Fibroblast of lung (primary cell): Measurements from ENCODE around the gene SLC22A17. TPM values are rescaled to one million over a fixed set of nuclear protein-coding genes. Genes with fewer than 3 reads are reported as not detected.
A peak's percentile ranks its signal among the peaks of the same experiment; 100 is the strongest.

Experiments
- DNase-seq, 2 donors: peaks; one replicate each; pipeline versions ENCODE4 v3.0.0 to v3.0.0-alpha.2; 2010; ENCODE audit warnings: low read depth in 2 of 2
- H2AFZ ChIP-seq: 2 replicates; pipeline ENCODE4 v1.5.1; 2012; ENCODE audit warnings: low read length, control low read depth, inconsistent platforms
- H3K27ac ChIP-seq: 2 replicates; pipeline ENCODE4 v1.5.1; 2011; ENCODE audit warnings: low read length, control low read depth; ENCODE audit not compliant: insufficient read depth
- H3K27me3 ChIP-seq: 2 replicates; pipeline ENCODE4 v1.5.1; 2011; ENCODE audit warnings: mild to moderate bottlenecking, low read length; ENCODE audit not compliant: control insufficient read depth, insufficient read depth
- H3K36me3 ChIP-seq: 2 replicates; pipeline ENCODE4 v1.5.1; 2011; ENCODE audit warnings: low read length; ENCODE audit not compliant: control insufficient read depth, insufficient read depth
- H3K4me1 ChIP-seq: 2 replicates; pipeline ENCODE4 v1.5.1; 2011; ENCODE audit warnings: low read length; ENCODE audit not compliant: control insufficient read depth, insufficient read depth; ENCODE audit errors: extremely low read depth
- H3K4me2 ChIP-seq: 2 replicates; pipeline ENCODE4 v1.5.1; 2011; ENCODE audit warnings: low read length, control low read depth; ENCODE audit not compliant: insufficient read depth; ENCODE audit errors: extremely low read depth
- H3K4me3 ChIP-seq, 4 experiments: fragments of 200-600 bp in 1 of 4; sonication (generic) in 1 of 4; replicated peaks in 1 of 4; 2 replicates each; pipeline ENCODE4 v1.5.1; 2011 to 2016; ENCODE audit warnings: low read length in 4 of 4, low read depth in 3 of 4, mild to moderate bottlenecking in 3 of 4, control low read depth in 2 of 4, inconsistent platforms in 1 of 4, mixed read lengths in 1 of 4; ENCODE audit not compliant: insufficient read depth in 1 of 4; ENCODE audit errors: control extremely low read depth in 1 of 4
- H3K79me2 ChIP-seq: 2 replicates; pipeline ENCODE4 v1.5.1; 2012; ENCODE audit warnings: mild to moderate bottlenecking, low read length, inconsistent platforms; ENCODE audit not compliant: control insufficient read depth, insufficient read depth
- H3K9ac ChIP-seq: 2 replicates; pipeline ENCODE4 v1.5.1; 2011; ENCODE audit warnings: mild to moderate bottlenecking, low read length, control low read depth; ENCODE audit not compliant: insufficient read depth
- H3K9me3 ChIP-seq: 2 replicates; pipeline ENCODE4 v1.5.1; 2012; ENCODE audit warnings: low read depth, low read length; ENCODE audit not compliant: control insufficient read depth, insufficient read depth
- H4K20me1 ChIP-seq: 2 replicates; pipeline ENCODE4 v1.5.1; 2011; ENCODE audit warnings: low read length; ENCODE audit not compliant: control insufficient read depth, insufficient read depth; ENCODE audit errors: extremely low read depth
- EZH2 ChIP-seq: IDR thresholded peaks from 2 replicates; pipeline ENCODE4 v1.5.1; 2012; ENCODE audit warnings: low read length, control low read depth, mild to moderate bottlenecking; ENCODE audit errors: missing control alignments
- polyA plus RNA-seq, 2 donors: library from polyadenylated mRNA; depleted of rRNA in 1 of 2; stranded (reverse) in 1 of 2; unstranded in 1 of 2; fragments of >200 nt; gene quantifications; 2 replicates each; pipeline ENCODE4 v1.2.1, GENCODE V29; 2011 to 2012; ENCODE audit warnings: missing spikeins in 1 of 2
- total RNA-seq: library from RNA; depleted of rRNA; stranded (reverse); fragments of >200 nt; gene quantifications from 2 replicates; pipeline ENCODE4 v1.2.1, GENCODE V29; 2014
- TF ChIP-seq, protein P1 (sequence below), 2 donors: IDR thresholded peaks in 1 of 2; conservative IDR thresholded peaks in 1 of 2; 1 replicate in 1 of 2; 2 replicates in 1 of 2; pipeline ENCODE4 v1.5.1; 2011 to 2012; ENCODE audit warnings: low read length in 2 of 2, control low read depth in 1 of 2, inconsistent platforms in 1 of 2, low read depth in 1 of 2, mild to moderate bottlenecking in 1 of 2

SLC22A17 gene
- total and polyA plus RNA-seq, 2 donors (not counting 1 experiment from before 2014, with no cell fraction given), result 7.9 to 23.1 TPM

DNA sequence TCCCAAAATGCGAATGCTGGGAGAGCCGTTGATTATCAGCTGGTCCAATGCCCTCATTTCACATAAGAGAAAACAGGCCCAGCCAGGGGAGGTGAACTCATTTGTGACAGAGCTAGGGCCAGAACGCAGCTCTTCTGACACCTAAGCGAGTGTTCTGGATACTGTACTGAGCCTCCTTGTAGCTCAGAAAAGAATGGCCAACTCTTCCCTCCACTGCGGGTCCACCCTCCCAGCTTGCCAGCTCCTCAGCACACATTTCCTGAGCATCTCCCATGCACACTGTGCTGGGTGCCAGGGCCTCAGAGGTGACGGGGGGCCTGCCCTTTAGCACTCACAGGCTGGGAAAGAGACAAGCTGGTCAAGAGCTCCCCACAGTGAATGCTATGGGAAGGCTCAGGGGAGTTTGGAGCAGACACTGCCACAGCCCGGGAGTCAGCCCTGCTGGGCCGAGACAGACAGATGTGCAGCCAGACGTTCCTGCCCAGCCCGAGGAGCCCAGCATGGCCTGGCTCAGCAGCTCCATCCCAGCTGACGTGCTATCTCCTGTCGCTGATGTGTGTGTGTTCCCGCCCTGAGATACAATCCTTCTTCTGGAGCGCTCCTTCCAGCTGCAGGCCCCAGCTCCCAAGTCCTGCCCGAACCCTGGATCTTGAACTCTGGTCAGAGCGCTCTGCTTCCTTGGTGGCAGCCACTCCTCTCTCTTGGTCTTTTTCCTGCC is 27.7 kb upstream of the SLC22A17 start:
- no peak for TF ChIP-seq EZH2
- Histone ChIP-seq H3K4me3 (no peak overlapping the region), H3K27me3 (no peaks in the 10 kb centered on the region), H3K36me3 (no peaks in the 10 kb centered on the region), H3K4me1 (no peaks in the 10 kb centered on the region), H3K9ac (no peak overlapping the region), H2AFZ (no peak overlapping the region), H3K79me2 (no peaks in the 10 kb centered on the region), H4K20me1 (no peaks in the 10 kb centered on the region), H3K4me2 (no peak overlapping the region), H3K9me3 (no peaks in the 10 kb centered on the region), H3K27ac (no peak overlapping the region)
- DNase-seq, result no peak

DNA sequence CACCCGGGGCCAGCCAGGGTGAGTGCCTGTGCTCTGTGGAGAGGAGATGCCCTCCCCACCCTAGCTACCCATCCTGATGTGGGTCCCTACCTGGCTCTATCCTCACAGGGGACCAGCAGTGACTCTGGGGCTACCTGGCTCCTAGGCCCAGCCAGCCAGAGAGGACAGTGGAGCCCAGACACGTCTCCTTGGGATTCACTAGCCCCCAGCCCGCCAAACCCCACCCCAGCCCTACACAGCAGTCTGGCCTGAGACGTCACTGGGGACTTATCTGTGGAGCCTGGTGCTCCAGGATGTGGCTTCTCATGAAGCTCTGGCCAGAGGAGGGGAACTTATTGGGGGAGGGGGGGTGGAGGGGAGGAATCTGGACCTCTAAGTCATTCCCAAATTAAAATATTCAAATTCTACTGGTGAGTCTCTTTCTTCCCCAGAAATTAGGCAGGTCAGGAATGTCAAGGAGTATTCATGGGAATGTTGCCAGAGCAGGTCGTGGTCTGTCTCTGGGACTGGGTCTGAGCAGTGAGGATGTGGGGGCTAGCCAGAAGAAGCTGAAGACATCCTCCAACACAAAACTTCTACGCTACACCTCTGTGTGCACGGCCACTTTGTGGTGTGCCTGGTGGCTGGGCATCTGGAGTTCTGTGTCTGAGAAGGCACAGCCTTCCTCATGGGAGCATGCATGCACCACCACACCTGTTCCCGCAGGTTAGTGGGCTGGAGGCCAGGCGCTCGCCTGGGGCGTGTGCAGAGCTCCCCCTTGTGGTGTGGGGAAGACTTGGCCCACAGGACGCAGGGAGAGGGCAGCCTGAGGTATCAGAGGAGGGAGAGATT is 26.9 kb upstream of the SLC22A17 start:
- no peak overlapping the region for H2AFZ ChIP-seq
- H3K9me3 ChIP-seq, result no peaks in the 10 kb centered on the region
- no peaks in the 10 kb centered on the region for H3K27me3 ChIP-seq
- H3K27ac ChIP-seq, result no peak overlapping the region
- no peaks in the 10 kb centered on the region for H3K79me2 ChIP-seq
- H3K4me1 ChIP-seq, result no peaks in the 10 kb centered on the region
- H3K4me3 ChIP-seq, result no peak overlapping the region
- no peak overlapping the region for H3K4me2 ChIP-seq
- H3K36me3 ChIP-seq, result no peaks in the 10 kb centered on the region
- TF ChIP-seq, protein P1, sequence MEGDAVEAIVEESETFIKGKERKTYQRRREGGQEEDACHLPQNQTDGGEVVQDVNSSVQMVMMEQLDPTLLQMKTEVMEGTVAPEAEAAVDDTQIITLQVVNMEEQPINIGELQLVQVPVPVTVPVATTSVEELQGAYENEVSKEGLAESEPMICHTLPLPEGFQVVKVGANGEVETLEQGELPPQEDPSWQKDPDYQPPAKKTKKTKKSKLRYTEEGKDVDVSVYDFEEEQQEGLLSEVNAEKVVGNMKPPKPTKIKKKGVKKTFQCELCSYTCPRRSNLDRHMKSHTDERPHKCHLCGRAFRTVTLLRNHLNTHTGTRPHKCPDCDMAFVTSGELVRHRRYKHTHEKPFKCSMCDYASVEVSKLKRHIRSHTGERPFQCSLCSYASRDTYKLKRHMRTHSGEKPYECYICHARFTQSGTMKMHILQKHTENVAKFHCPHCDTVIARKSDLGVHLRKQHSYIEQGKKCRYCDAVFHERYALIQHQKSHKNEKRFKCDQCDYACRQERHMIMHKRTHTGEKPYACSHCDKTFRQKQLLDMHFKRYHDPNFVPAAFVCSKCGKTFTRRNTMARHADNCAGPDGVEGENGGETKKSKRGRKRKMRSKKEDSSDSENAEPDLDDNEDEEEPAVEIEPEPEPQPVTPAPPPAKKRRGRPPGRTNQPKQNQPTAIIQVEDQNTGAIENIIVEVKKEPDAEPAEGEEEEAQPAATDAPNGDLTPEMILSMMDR (conservative IDR thresholded peaks at IDR 0.05 in 1 of 2, IDR thresholded peaks at IDR 0.05 in 1 of 2; ENCODE audit: low read depth in 1 of 2, low read length in 2 of 2), result peak; percentile 93 to 94
- no peak for TF ChIP-seq EZH2
- DNase-seq, result peak; percentile 10 to 42
- H4K20me1 ChIP-seq, result no peaks in the 10 kb centered on the region
- no peak overlapping the region for H3K9ac ChIP-seq

DNA sequence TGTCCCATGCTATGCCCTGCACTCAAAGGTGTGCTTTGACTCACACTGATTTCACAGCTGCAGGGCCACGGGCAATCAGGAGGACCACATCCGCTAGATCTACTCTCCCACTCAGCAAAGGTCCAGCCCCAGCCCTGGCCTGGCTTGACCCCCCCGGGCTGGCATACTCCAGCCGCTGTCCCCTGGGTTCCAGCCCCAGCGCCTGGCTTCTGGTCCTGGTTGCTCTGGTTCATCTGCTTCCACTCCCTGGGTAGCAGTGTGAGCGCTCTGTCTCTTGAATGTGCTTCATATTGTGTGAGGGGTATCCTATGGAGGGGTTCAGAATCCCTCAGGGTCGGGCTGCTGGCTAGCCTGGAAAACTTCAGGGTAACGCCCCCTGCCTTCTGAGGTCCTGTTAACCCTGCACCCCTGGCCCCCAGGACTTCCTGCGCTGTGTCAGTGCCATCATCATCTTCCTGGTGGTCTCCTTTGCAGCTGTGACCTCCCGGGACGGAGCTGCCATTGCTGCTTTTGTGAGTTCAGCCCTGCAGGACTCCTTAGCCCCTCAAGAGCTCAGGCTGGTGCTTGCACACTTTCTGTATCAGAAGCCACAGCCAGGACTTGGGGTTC is 26.0 kb upstream of the SLC22A17 start:
- Histone ChIP-seq H3K4me3 (no peak overlapping the region), H3K9ac (no peak overlapping the region), H3K4me2 (no peak overlapping the region), H2AFZ (no peak overlapping the region), H4K20me1 (no peaks in the 10 kb centered on the region), H3K27me3 (no peaks in the 10 kb centered on the region), H3K36me3 (no peaks in the 10 kb centered on the region), H3K27ac (no peak overlapping the region), H3K9me3 (no peaks in the 10 kb centered on the region), H3K4me1 (no peaks in the 10 kb centered on the region), H3K79me2 (no peaks in the 10 kb centered on the region)
- no peak for DNase-seq
- TF ChIP-seq, protein P1 (conservative IDR thresholded peaks at IDR 0.05 in 1 of 2, IDR thresholded peaks at IDR 0.05 in 1 of 2; ENCODE audit: low read depth in 1 of 2, low read length in 2 of 2), result no peak
- TF ChIP-seq EZH2, result no peak
